Activated CD4-positive, alpha-beta memory T cell treated with anti-CD3 and anti-CD28 coated beads for 36 hours (primary cell): ENCODE data around the gene STXBP5L. TPM values are rescaled to one million over a fixed set of nuclear protein-coding genes. Genes with fewer than 3 reads are reported as not detected.

Source experiments
- CTCF ChIA-PET: fragments of 350-600 bp; sonication (Branson Sonifier 250); formaldehyde crosslinking; loops from one replicate; lab custom pipeline; 2021; ENCODE audit warnings: antibody characterized with exemption, inconsistent platforms; lab: Charles Lee
- POLR2A ChIA-PET: fragments of 350-600 bp; sonication (Branson Sonifier 250); formaldehyde crosslinking; loops from one replicate; lab custom pipeline; 2021; ENCODE audit warnings: antibody characterized with exemption; lab: Charles Lee
- DNase-seq: peaks from one replicate; pipeline ENCODE4 v3.0.0-alpha.2; 2020
- H3K27ac Mint-ChIP-seq: one replicate; pipeline ENCODE4 v1.8.0; 2021; ENCODE audit warnings: mixed read lengths
- H3K27me3 Mint-ChIP-seq: one replicate; pipeline ENCODE4 v1.8.0; 2021; ENCODE audit warnings: mixed read lengths
- H3K36me3 Mint-ChIP-seq: one replicate; pipeline ENCODE4 v1.8.0; 2021; ENCODE audit warnings: mixed read lengths
- H3K4me1 Mint-ChIP-seq: one replicate; pipeline ENCODE4 v1.8.0; 2021; ENCODE audit warnings: low read depth, mixed read lengths
- H3K4me3 Mint-ChIP-seq: one replicate; pipeline ENCODE4 v1.8.0; 2021; ENCODE audit warnings: mild to moderate bottlenecking, mixed read lengths
- H3K9me3 Mint-ChIP-seq: one replicate; pipeline ENCODE4 v1.8.0; 2021; ENCODE audit warnings: mixed read lengths
- intact Hi-C: fragments of 100-400 bp; cut with micrococcal nuclease; formaldehyde crosslinking; loops from one replicate; pipeline ENCODE4 v1.15.1; 2023
- total RNA-seq, 2 experiments: library from RNA; stranded (reverse); gene quantifications; one replicate each; pipeline ENCODE4 v1.2.3, GENCODE V29; 2021

Gene STXBP5L
- total RNA-seq, 2 experiments from 2014 or later: not detected

DNA sequence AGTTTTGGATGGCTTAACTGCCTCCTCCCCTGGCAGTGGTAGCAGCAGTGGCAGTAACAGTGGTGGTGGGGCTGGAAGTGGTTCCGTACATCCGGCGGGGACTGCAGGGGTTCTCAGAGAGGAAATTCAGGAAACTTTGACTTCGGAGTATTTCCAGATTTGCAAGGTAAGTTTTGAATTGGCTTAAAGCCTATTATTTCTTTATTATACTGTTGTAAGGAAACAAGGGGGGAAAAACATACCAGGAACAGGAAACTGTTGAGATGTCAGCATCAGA lies 1.5 kb downstream of the STXBP5L start:
- no peaks in the 10 kb centered on the region for H3K9me3 Mint-ChIP-seq
- peaks cover 49% of the 10 kb centered on the region for H3K27me3 Mint-ChIP-seq
- ChIA-PET CTCF (no interaction called here), POLR2A (no interaction called here)
- H3K36me3 Mint-ChIP-seq: peaks cover 3% of the 10 kb centered on the region
- no peak overlapping the region for H3K4me3 Mint-ChIP-seq
- no peak overlapping the region for H3K27ac Mint-ChIP-seq
- peaks cover 12% of the 10 kb centered on the region for H3K4me1 Mint-ChIP-seq
- intact Hi-C loops: no loop called here
- no peak for DNase-seq

DNA sequence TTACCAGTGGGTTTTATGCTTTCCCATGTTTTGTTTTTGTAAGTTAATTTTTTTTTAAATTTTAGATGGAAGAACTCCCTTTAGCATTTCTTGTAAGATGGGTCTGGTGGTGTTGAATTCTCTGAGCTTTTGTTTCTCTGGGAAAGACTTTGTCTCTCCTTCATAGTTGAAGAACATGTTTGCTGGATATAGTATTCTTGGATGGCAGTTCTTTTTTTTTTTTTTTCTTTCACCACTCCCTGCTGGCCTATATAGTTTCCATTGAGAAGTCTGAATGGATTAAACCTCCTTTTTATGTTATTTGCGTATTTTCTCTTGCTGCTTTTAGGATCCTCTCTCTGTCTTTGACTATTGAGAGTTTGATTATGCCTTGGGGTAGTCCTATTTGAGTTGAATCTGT lies 18.1 kb downstream of the STXBP5L start:
- H3K4me3 Mint-ChIP-seq: no peak overlapping the region
- H3K9me3 Mint-ChIP-seq: peaks cover 28% of the 10 kb centered on the region
- no peaks in the 10 kb centered on the region for H3K36me3 Mint-ChIP-seq
- H3K27ac Mint-ChIP-seq: no peak overlapping the region
- POLR2A ChIA-PET: no interaction called here
- no peak for DNase-seq
- intact Hi-C loops: no loop called here
- no peaks in the 10 kb centered on the region for H3K4me1 Mint-ChIP-seq
- CTCF ChIA-PET: no interaction called here
- H3K27me3 Mint-ChIP-seq: no peaks in the 10 kb centered on the region

DNA sequence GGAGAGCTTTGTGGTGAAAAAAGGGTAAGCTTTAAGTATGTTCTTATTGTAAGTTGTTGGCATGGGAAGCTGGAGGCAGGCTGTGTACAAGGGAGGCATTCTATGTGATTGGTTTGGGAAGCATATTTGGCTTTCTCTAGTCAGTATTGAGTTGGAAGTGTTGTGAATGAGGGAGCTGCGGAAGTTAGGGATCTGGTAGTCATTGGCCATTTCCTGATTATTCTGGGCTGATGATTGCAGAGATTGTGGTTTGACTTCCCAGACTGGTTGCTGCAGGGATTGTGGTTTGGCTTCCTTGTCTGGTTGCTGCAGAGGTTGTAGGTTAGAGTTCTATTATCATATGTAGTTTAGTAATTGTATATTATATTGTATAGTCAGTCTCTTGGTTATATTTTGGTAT lies 21.0 kb downstream of the STXBP5L start:
- no peak overlapping the region for H3K4me3 Mint-ChIP-seq
- peaks cover 28% of the 10 kb centered on the region for H3K9me3 Mint-ChIP-seq
- CTCF ChIA-PET: no interaction called here
- no peak overlapping the region for H3K27ac Mint-ChIP-seq
- intact Hi-C loops: no loop called here
- DNase-seq: no peak
- H3K4me1 Mint-ChIP-seq: no peaks in the 10 kb centered on the region
- no peaks in the 10 kb centered on the region for H3K27me3 Mint-ChIP-seq
- H3K36me3 Mint-ChIP-seq: no peaks in the 10 kb centered on the region
- POLR2A ChIA-PET: no interaction called here

DNA sequence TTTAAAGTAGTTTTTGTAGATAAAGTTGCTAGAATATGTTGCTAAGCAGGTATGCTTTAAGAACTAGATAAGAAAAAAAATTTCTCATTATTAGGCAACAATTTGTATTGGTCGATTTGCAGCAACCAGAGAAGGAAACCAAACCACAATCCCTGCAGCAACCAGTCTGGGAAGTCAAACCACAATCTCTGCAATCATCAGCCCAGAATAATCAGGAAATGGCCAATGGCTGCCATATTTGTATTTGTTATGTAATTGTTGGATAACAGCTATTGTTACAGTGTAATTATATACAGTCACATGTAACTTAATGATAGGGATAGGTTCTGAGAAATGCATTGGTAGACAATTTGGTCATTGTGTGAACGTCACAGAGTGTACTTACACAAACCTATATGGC lies 23.6 kb downstream of the STXBP5L start:
- Mint-ChIP-seq H3K4me1 (no peaks in the 10 kb centered on the region), H3K27me3 (no peaks in the 10 kb centered on the region), H3K36me3 (no peaks in the 10 kb centered on the region), H3K9me3 (peaks cover 13% of the 10 kb centered on the region), H3K27ac (no peak overlapping the region), H3K4me3 (no peak overlapping the region)
- DNase-seq: no peak
- ChIA-PET POLR2A (no interaction called here), CTCF (no interaction called here)
- intact Hi-C loops: no loop called here

DNA sequence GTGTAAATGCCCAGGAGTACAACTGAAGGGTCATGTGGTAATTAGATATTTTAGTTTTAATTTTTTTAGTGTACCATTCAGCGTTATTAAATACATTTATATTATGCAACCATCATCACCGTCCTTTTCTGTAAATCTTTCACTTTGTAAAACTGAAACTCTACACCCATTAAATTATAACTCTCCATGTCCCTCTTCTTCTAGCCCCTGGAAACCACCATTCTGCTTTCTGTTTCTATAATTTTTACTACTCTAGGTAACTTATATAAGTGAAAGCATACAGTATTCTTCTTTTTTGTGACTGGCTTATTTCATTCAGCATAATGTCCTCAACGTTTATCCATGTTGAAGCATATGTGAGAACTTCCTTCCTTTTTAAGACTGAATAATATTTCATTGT lies 48.1 kb downstream of the STXBP5L start:
- no peak overlapping the region for H3K4me3 Mint-ChIP-seq
- H3K27me3 Mint-ChIP-seq: no peaks in the 10 kb centered on the region
- peaks cover 7% of the 10 kb centered on the region for H3K9me3 Mint-ChIP-seq
- ChIA-PET POLR2A (no interaction called here), CTCF (no interaction called here)
- DNase-seq: no peak
- H3K27ac Mint-ChIP-seq: no peak overlapping the region
- H3K36me3 Mint-ChIP-seq: no peaks in the 10 kb centered on the region
- H3K4me1 Mint-ChIP-seq: no peaks in the 10 kb centered on the region
- intact Hi-C loops: no loop called here

DNA sequence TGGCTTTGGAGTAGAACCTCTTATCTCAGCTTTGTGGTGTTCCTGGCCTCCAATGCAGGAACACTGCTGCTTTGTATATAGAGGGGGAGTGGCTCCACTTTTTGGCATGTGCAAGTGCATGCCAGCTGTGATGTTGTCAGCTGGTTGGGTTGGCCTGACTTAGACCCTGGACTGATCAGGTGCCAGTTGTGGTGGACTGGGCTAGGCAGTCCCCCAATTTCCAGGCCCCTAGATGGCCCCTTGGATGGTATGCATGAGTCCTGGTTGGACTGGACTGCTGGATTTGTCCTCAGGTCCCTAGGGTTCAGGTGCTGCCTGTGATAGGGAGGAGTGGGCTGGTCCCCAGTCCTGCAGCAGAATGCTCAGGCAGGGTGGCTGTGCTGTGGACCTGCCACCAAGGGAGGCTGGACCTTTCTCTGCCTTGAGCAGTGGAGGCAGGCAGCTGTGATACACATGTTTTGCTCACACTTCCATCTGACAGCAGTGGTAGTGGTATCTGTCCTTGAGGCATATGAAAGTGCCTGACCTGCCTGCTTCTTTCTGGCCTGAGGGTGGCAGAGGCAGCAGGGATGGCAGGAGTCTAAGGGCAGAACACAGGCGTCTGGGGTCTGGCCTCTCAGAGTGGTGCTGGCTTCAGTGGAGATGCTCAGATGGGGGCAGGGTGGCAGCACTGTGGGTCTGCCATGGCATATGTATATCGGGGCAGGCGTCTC lies 74.8 kb downstream of the STXBP5L start:
- Mint-ChIP-seq H3K9me3 (peaks cover 15% of the 10 kb centered on the region), H3K27me3 (no peaks in the 10 kb centered on the region), H3K4me3 (no peak overlapping the region), H3K27ac (no peak overlapping the region), H3K4me1 (no peaks in the 10 kb centered on the region), H3K36me3 (no peaks in the 10 kb centered on the region)
- CTCF ChIA-PET: no interaction called here
- DNase-seq: no peak
- intact Hi-C loops: no loop called here
- POLR2A ChIA-PET: no interaction called here

DNA sequence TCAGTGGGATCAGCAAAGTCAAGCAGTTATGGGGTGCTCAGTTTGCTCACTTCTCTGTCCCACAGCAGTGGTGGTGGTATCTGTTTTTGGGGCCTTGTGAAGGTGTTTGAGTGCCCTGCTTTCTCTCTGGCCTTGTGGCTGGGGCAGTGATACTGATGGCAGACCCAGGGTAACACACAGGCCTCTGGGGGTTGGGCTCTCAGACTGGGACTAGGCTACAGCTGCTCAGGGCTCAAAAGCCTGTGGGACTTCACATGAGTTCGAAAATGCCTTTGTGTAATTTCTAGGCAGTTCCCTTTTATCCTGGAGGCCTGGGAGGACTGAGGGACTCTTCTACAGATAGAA lies 75.3 kb downstream of the STXBP5L start:
- no peak for DNase-seq
- Mint-ChIP-seq H3K36me3 (no peaks in the 10 kb centered on the region), H3K9me3 (peaks cover 15% of the 10 kb centered on the region), H3K27me3 (no peaks in the 10 kb centered on the region), H3K27ac (no peak overlapping the region), H3K4me3 (no peak overlapping the region), H3K4me1 (no peaks in the 10 kb centered on the region)
- ChIA-PET CTCF (no interaction called here), POLR2A (no interaction called here)
- intact Hi-C loops: no loop called here

DNA sequence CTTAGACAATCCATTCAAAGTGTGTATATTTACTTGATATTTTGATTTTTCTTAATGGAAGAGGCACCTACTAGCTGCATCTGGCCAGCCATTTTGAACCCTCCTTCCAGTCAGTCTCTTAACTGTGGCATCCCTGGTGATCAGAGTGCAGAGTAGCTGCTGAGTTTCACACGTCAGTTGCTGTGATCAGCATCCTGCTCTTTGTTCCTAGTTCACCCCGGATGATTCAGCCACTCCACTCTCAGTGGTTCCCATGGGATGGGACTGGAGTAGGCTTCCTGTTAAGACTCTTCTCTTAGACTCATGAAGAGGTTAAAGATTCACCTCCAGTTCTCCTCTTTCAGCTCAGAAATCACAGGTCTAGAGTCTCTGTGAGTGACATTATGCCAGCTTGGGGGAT lies 75.8 kb downstream of the STXBP5L start:
- no peak overlapping the region for H3K27ac Mint-ChIP-seq
- ChIA-PET POLR2A (no interaction called here), CTCF (no interaction called here)
- no peak for DNase-seq
- H3K27me3 Mint-ChIP-seq: no peaks in the 10 kb centered on the region
- H3K4me1 Mint-ChIP-seq: no peaks in the 10 kb centered on the region
- no peak overlapping the region for H3K4me3 Mint-ChIP-seq
- peaks cover 15% of the 10 kb centered on the region for H3K9me3 Mint-ChIP-seq
- no peaks in the 10 kb centered on the region for H3K36me3 Mint-ChIP-seq
- intact Hi-C loops: no loop called here

DNA sequence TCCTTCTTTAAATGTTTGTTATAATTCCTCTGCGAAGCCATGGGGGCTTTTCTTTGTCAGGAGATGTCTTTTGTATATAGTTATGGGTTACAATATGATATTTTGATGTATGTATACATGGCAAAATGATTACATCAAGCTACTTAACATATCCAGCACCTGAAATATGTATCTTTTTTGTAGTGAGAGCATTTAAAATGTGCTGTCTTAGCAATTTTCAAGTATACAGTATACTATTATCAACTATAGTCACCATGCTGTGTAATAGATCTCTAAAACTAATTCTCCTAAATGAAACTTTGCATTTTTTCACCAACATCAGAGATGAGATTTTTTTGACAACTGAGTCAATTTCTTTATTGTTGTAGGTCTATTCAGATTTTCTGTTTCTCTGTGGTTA lies 77.2 kb downstream of the STXBP5L start:
- ChIA-PET CTCF (no interaction called here), POLR2A (no interaction called here)
- intact Hi-C loops: no loop called here
- H3K4me1 Mint-ChIP-seq: no peaks in the 10 kb centered on the region
- no peak overlapping the region for H3K4me3 Mint-ChIP-seq
- no peaks in the 10 kb centered on the region for H3K27me3 Mint-ChIP-seq
- no peak for DNase-seq
- H3K27ac Mint-ChIP-seq: no peak overlapping the region
- H3K9me3 Mint-ChIP-seq: peaks cover 16% of the 10 kb centered on the region
- H3K36me3 Mint-ChIP-seq: no peaks in the 10 kb centered on the region

DNA sequence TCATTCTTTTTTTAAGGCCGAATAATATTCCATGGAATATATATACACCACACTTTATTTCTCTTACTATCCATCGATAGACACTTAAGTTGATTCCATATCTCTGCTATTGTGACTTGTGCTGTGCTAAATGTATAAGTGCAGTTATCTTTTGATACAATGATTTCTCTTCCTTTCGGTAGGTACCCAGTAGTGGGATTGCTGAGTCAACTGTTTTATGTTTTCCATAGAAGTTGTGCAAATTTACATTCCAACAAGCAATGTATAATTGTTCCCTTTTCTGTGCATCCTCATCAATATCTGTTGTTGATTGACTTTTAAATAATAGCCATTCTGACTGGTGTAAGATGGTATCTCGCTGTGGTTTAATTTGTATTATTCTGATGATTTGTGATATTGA lies 81.0 kb downstream of the STXBP5L start:
- Mint-ChIP-seq H3K4me1 (no peaks in the 10 kb centered on the region), H3K27ac (no peak overlapping the region), H3K36me3 (no peaks in the 10 kb centered on the region), H3K27me3 (no peaks in the 10 kb centered on the region), H3K9me3 (peaks cover 9% of the 10 kb centered on the region), H3K4me3 (no peak overlapping the region)
- ChIA-PET POLR2A (no interaction called here), CTCF (no interaction called here)
- no peak for DNase-seq
- intact Hi-C loops: no loop called here

DNA sequence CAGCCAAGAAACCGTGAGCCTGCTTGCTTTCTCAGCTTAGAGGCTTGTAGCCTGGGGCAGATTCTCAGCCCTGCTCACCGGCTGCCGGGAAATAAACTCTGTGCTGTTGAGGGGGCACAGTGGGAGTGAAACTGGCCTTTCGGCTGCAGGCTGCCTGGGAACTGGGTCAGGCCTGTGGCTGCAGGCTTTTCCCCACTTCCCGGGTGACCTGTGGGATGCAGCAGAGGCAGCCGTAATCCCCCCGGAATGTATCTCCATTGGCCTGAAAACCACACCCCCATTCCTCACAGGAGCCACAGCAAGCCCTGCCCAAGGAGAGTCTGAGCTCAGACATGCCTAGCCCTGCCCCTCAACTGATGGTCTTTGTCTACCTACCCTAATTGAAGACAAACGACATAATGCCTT lies 110.9 kb downstream of the STXBP5L start:
- intact Hi-C loops: no loop called here
- ChIA-PET CTCF (no interaction called here), POLR2A (no interaction called here)
- DNase-seq: no peak
- H3K4me1 Mint-ChIP-seq: no peaks in the 10 kb centered on the region
- no peaks in the 10 kb centered on the region for H3K36me3 Mint-ChIP-seq
- no peaks in the 10 kb centered on the region for H3K9me3 Mint-ChIP-seq
- no peaks in the 10 kb centered on the region for H3K27me3 Mint-ChIP-seq
- no peak overlapping the region for H3K27ac Mint-ChIP-seq
- no peak overlapping the region for H3K4me3 Mint-ChIP-seq

DNA sequence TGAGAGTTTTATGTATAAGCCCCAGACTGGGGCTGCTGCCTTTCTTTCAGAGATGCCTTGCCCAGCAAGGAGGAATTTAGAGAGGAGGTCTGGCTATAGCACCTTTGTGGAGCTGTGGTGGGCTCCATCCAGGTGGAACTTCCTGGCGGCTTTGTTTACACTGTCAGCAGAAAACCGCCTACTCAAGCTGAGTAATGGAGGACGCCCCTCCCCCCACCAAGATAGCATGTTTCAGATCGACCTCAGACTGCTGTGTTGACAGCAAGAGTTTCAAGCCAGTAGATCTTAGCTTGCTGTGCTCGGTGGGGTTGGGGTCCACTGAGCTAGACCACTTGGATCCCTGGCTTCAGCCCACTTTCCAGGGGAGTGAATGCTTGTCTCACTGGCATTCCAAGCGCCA lies 155.6 kb downstream of the STXBP5L start:
- POLR2A ChIA-PET: no interaction called here
- Mint-ChIP-seq H3K36me3 (no peaks in the 10 kb centered on the region), H3K27me3 (no peaks in the 10 kb centered on the region), H3K27ac (no peak overlapping the region), H3K4me3 (no peak overlapping the region), H3K9me3 (no peaks in the 10 kb centered on the region), H3K4me1 (no peaks in the 10 kb centered on the region)
- intact Hi-C loops: no loop called here
- CTCF ChIA-PET: no interaction called here
- DNase-seq: no peak

DNA sequence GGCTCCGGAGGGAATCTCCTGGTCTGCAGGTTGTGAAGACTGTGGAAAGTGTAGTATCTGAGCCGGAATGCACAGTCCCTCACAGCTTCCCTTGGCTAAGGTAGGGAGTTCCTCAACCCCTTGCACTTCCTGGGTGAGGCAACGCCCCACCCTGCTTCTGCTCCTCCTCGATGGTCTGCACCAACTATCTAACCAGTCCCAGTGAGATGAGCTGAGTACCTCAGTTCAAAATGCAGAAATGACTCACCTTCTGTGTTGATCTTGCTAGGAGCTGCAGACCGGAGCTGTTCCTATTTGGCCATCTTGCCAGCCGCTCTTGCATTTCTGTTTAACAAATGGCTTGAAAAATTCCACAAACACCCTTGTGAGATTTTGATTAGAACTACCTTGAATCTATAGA lies 156.1 kb downstream of the STXBP5L start:
- no peak for DNase-seq
- Mint-ChIP-seq H3K4me1 (no peaks in the 10 kb centered on the region), H3K4me3 (no peak overlapping the region), H3K9me3 (no peaks in the 10 kb centered on the region), H3K27me3 (no peaks in the 10 kb centered on the region), H3K36me3 (no peaks in the 10 kb centered on the region), H3K27ac (no peak overlapping the region)
- ChIA-PET CTCF (no interaction called here), POLR2A (no interaction called here)
- intact Hi-C loops: no loop called here

DNA sequence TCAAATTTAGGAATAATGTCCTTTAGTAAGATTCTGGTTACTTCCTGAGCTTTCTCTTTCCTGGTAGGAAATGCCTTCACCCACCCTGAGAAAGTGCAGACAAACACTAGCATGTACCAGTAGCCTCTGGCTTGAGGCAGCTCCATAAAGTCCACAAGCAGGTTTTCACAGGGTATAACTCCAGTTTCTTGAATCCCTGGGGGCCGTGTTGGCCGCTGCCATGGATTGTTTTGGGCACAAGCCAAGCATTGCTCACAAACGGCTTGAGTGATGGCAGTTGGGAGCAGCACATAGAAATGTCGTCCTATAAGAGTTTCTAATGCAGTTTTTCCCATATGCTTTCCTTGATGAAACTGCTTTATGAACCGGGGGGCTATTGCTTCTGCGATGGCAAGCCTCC lies 164.1 kb downstream of the STXBP5L start:
- H3K9me3 Mint-ChIP-seq: no peaks in the 10 kb centered on the region
- H3K27me3 Mint-ChIP-seq: no peaks in the 10 kb centered on the region
- no peaks in the 10 kb centered on the region for H3K4me1 Mint-ChIP-seq
- DNase-seq: no peak
- intact Hi-C loops: no loop called here
- H3K27ac Mint-ChIP-seq: no peak overlapping the region
- no peak overlapping the region for H3K4me3 Mint-ChIP-seq
- POLR2A ChIA-PET: no interaction called here
- no peaks in the 10 kb centered on the region for H3K36me3 Mint-ChIP-seq
- CTCF ChIA-PET: no interaction called here
